GM12864 (cell line): Measurements from ENCODE around the gene WIPI1.
"Not testable (repeated sequence)": the region's sequence is repeated elsewhere in the genome, so short reads cannot be mapped to it uniquely, and the experiment has no call there.

Source experiments
- DNase-seq: peaks from one replicate; pipeline ENCODE4 v3.0.0-alpha.2; 2011; ENCODE audit warnings: low read depth
- H3K4me3 ChIP-seq: 2 replicates; pipeline ENCODE4 v1.5.1; 2011; ENCODE audit warnings: mild to moderate bottlenecking, low read depth, low read length, control low read depth
- CTCF ChIP-seq: IDR thresholded peaks from 2 replicates; pipeline ENCODE4 v1.5.1; 2011; ENCODE audit warnings: low read depth, mild to moderate bottlenecking, moderate library complexity, low read length, control low read depth, inconsistent platforms; ENCODE audit errors: missing control alignments

WIPI1 gene

GRCh38 chr17:68457168-68457538, at the start of gene WIPI1:
WIPI1 (minus strand) TSS chr17:68457496; CDS start chr17:68457421, 75 bp downstream.
- H3K4me3 ChIP-seq, result peak within 1 kb of the TSS; percentile 75
- DNase-seq, result no peak
- no peak for TF ChIP-seq CTCF

DNA sequence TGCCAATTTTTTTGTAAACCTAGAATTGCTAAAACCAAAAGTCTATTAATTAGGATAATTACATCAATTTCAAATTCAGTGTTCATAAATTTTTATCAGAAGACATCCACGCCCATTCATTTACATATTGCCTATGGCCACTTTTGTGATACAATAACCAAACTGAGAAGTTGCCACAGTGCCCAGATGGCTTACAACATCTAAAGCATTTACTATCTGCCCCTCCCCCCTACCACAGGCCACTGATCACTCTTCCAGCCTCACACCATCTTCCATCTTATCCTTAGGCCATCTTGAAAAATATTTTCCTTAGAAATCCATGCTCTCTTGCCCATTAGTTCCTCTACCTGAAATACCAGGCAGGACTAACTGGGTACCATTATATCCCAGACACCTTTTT, 48.7 kb upstream of the WIPI1 start:
- no peak overlapping the region for H3K4me3 ChIP-seq
- no peak for TF ChIP-seq CTCF
- no peak for DNase-seq

- TF ChIP-seq CTCF, result no peak
- no peak overlapping the region for H3K4me3 ChIP-seq
- no peak for DNase-seq
Observed at GRCh38 chr17:68501074-68501473, 43.8 kb upstream of the WIPI1 start.

DNA sequence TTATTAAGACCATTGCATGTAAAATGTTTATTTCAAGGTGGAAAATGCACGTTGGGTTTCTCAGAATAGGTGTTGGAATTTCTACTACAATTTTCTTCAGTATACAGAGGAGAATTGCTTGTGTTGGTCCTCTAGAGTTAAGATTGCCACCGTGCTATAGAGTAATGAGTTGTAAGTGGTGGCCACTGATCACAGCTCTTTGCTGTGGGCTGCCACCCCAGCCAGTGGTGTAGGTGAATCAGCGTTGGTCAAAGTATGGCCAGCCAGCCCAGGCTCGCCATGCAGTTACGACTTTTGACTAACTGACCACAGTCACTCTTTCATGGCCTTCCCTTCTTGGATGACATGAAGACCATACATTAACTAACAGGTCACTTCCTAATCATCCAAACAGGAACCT, 42.3 kb upstream of the WIPI1 start:
- H3K4me3 ChIP-seq, result no peak overlapping the region
- TF ChIP-seq CTCF, result no peak

DNA sequence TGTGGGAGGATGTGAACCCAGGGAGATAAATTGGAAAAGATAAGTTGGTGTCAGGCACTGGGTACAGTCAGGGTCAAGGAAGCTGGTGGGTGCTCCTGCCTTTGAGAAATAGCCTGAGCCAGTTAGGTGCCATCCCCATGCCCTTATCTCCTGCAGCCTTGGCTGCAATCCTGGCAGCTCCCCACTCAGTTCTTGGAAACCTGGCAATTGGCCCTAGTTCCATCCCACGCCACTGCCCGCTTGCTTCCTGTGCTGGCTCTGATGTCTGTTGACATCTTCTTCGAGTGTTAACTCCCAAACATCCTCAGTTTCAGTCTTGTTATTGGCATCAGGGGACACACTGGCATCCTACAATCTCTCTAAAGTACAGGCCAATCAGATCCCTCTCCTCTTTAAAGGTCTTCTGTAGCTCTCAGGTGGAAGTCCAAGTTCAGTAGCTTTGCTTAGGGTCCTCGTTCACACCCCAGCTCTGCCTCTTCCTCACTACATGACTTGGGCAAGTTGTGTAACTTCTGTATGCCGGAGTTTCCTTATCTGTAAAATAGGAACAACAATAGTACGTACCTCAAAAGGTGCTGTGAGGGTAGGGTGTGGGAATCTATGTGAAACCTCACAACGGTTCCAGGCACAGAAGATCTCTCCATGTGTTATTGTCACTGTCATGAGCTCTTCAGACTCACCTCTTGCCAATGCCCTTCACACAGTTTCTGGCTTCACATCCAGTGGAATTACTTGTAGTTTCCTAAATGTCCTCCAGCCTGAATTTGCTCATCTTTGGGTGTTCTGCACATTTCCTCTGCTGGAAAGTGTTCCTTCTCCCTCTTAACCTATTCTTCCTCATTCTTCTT, 41.4 kb upstream of the WIPI1 start:
- H3K4me3 ChIP-seq, result peak overlapping the region; percentile 22
- DNase-seq, result no peak
- TF ChIP-seq CTCF, result no peak

More for the DNA sequence above, 42.3 kb upstream of the WIPI1 start:
- DNase-seq, result no peak

GRCh38 chr17:68497885-68498319, 40.6 kb upstream of the WIPI1 start:
- no peak for TF ChIP-seq CTCF
- H3K4me3 ChIP-seq, result no peak overlapping the region; the same call in 1 of the 2 replicates
- DNase-seq, result peak; percentile 97

GRCh38 chr17:68495081-68495480, 37.8 kb upstream of the WIPI1 start:
- TF ChIP-seq CTCF, result no peak
- no peak overlapping the region for H3K4me3 ChIP-seq
- no peak for DNase-seq

DNA sequence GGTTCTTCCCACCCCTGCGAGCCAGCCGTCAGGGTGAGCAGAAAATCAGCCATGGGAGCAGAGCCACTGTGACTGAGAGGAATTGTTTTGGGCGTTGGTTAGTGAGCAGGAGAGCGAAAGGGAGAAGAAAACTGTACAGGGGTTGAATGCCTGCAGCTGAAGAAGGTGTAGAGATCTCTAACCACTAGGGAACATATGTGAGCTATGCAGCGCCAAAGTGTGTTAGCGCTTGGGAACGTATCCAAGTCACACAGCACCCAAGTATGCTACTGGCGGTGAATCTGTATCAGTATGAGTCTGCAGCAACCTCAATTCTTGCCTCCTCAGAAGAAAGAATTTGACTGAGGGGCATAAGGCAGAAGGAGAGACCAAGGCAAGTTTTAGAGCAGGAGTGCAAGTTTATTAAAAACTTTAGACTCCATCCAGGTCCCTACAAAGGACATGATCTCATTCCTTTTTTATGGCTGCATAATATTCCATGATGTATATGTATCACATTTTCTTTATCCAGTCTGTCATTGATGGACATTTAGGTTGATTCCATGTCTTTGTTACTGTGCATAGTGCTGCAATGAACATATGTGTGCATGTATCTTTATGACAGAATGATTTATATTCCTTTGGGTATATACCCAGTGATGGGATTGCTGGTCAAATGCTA, 35.2 kb upstream of the WIPI1 start:
- not testable (repeated sequence) for DNase-seq, H3K4me3 ChIP-seq
